ENCODE results near the gene CLIC3. TPM values are rescaled to one million over a fixed set of nuclear protein-coding genes. Genes with fewer than 3 reads are reported as not detected.

Gene CLIC3
- total RNA-seq, 2 experiments from 2014 or later: 2.1 to 2.8 TPM

GRCh38 chr9:136965771-136966484 is 30.4 kb downstream of the CLIC3 start:
- ATAC-seq (ENCODE audit: poor library complexity) (peak; percentile 59), DNase-seq (peak in 4 of 14 experiments; percentile 34 to 84 (median 72))
- Histone ChIP-seq H3K36me3 (ENCODE audit: insufficient read depth, low read length) (no peaks in the 10 kb centered on the region), H3K9me3 (ENCODE audit: control insufficient read depth in 1 of 2, insufficient read depth in 1 of 2, low read length in 2 of 2) (no peaks in the 10 kb centered on the region), H3K4me1 (ENCODE audit: insufficient read depth, low read length) (peaks cover 62% of the 10 kb centered on the region), H3K27ac (ENCODE audit: low read depth in 1 of 2, low read length in 2 of 2) (peak overlapping the region in 1 of 2 donors; percentile 45), H3K4me3 (ENCODE audit: low read length) (peak overlapping the region; percentile 25), H3K27me3 (ENCODE audit: control insufficient read depth in 1 of 2, insufficient read depth in 2 of 2, low read length in 2 of 2) (no peaks in the 10 kb centered on the region)
- Mint-ChIP-seq H3K4me3 (peak overlapping the region; percentile 57), H3K27me3 (no peaks in the 10 kb centered on the region), H3K36me3 (ENCODE audit: low read depth) (no peaks in the 10 kb centered on the region), H3K9me3 (no peaks in the 10 kb centered on the region), H3K27ac (peak overlapping the region; percentile 52), H3K4me1 (ENCODE audit: low read depth) (peaks cover 21% of the 10 kb centered on the region)
- intact Hi-C loops (cut with DNase I, micrococcal nuclease): no loop called here
- ChIA-PET CTCF (interaction anchor here (1.3 kb wide), 1 partner anchor 123 kb away, joined by 4 read pairs; the partner anchor contains the start of gene AJM1), POLR2A (interaction anchor here (1.3 kb wide), 1 partner anchor 26 kb away, joined by 3 read pairs; the partner anchor contains the start of gene PAXX)
- TF ChIP-seq, protein P1, sequence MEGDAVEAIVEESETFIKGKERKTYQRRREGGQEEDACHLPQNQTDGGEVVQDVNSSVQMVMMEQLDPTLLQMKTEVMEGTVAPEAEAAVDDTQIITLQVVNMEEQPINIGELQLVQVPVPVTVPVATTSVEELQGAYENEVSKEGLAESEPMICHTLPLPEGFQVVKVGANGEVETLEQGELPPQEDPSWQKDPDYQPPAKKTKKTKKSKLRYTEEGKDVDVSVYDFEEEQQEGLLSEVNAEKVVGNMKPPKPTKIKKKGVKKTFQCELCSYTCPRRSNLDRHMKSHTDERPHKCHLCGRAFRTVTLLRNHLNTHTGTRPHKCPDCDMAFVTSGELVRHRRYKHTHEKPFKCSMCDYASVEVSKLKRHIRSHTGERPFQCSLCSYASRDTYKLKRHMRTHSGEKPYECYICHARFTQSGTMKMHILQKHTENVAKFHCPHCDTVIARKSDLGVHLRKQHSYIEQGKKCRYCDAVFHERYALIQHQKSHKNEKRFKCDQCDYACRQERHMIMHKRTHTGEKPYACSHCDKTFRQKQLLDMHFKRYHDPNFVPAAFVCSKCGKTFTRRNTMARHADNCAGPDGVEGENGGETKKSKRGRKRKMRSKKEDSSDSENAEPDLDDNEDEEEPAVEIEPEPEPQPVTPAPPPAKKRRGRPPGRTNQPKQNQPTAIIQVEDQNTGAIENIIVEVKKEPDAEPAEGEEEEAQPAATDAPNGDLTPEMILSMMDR (IDR thresholded peaks at IDR 0.05): no peak

- no peaks in the 10 kb centered on the region for H3K27me3 Mint-ChIP-seq
- no peak for ATAC-seq (ENCODE audit: poor library complexity)
- no peak overlapping the region for H3K4me3 Mint-ChIP-seq
- H3K9me3 Mint-ChIP-seq: no peaks in the 10 kb centered on the region
- no peaks in the 10 kb centered on the region for H3K36me3 Mint-ChIP-seq (ENCODE audit: low read depth)
- peaks cover 28% of the 10 kb centered on the region for H3K4me1 Mint-ChIP-seq (ENCODE audit: low read depth)
- POLR2A ChIA-PET: interaction anchor here (1.3 kb wide), 1 partner anchor 27 kb away, joined by 3 read pairs; the partner anchor contains the start of gene PAXX
- H3K4me3 ChIP-seq (ENCODE audit: low read length): no peak overlapping the region
- no peaks in the 10 kb centered on the region for H3K27me3 ChIP-seq (ENCODE audit: control insufficient read depth in 1 of 2, insufficient read depth in 2 of 2, low read length in 2 of 2)
- no peaks in the 10 kb centered on the region for H3K36me3 ChIP-seq (ENCODE audit: insufficient read depth, low read length)
- intact Hi-C loops (cut with DNase I, micrococcal nuclease): no loop called here
- peaks cover 67% of the 10 kb centered on the region for H3K4me1 ChIP-seq (ENCODE audit: insufficient read depth, low read length)
- TF ChIP-seq, protein P1 (IDR thresholded peaks at IDR 0.05): no peak
- CTCF ChIA-PET: no interaction called here
- H3K27ac ChIP-seq (ENCODE audit: low read depth in 1 of 2, low read length in 2 of 2): no peak overlapping the region
- no peaks in the 10 kb centered on the region for H3K9me3 ChIP-seq (ENCODE audit: control insufficient read depth in 1 of 2, insufficient read depth in 1 of 2, low read length in 2 of 2)
- no peak overlapping the region for H3K27ac Mint-ChIP-seq
- DNase-seq: no peak
These were observed 31.4 kb downstream of the CLIC3 start for GRCh38 chr9:136964833-136965422.

DNA sequence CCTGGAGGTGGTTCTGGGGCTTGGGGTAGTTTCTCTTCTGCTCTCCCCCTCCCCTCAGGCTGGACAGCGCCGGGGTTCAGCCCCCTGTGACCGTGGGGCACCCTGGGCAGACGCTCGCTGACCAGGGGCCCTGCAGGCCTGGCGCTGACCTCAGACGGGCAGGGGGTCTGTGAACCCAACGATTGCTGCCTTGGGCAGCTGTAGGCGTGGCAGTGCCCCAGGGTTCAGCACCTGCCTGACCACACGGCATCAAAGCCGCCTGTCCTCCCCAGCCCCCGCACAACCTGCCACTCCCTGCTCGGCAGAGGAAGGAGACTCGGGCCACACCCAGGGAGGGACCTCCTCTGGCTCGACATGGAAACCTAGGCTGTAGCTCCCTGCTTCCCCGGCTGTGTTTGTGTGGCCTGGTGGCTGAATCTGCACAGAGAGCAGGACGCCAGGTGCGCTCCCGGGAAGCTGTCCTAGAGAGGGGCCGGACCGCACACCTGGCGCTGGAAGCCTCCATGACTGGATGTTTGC is 32.1 kb downstream of the CLIC3 start:
- peaks cover 29% of the 10 kb centered on the region for H3K4me1 Mint-ChIP-seq (ENCODE audit: low read depth)
- peaks cover 74% of the 10 kb centered on the region for H3K4me1 ChIP-seq (ENCODE audit: insufficient read depth, low read length)
- H3K27me3 ChIP-seq (ENCODE audit: control insufficient read depth in 1 of 2, insufficient read depth in 2 of 2, low read length in 2 of 2): no peaks in the 10 kb centered on the region
- ChIA-PET CTCF (no interaction called here), POLR2A (no interaction called here)
- H3K27ac ChIP-seq (ENCODE audit: low read depth in 1 of 2, low read length in 2 of 2): no peak overlapping the region
- no peaks in the 10 kb centered on the region for H3K36me3 ChIP-seq (ENCODE audit: insufficient read depth, low read length)
- H3K36me3 Mint-ChIP-seq (ENCODE audit: low read depth): no peaks in the 10 kb centered on the region
- no peak overlapping the region for H3K4me3 ChIP-seq (ENCODE audit: low read length)
- TF ChIP-seq, protein P1 (IDR thresholded peaks at IDR 0.05): no peak
- no peak overlapping the region for H3K4me3 Mint-ChIP-seq
- H3K27ac Mint-ChIP-seq: no peak overlapping the region
- H3K27me3 Mint-ChIP-seq: no peaks in the 10 kb centered on the region
- intact Hi-C loops (cut with DNase I, micrococcal nuclease): no loop called here
- no peak for DNase-seq
- no peak for ATAC-seq (ENCODE audit: poor library complexity)
- H3K9me3 Mint-ChIP-seq: no peaks in the 10 kb centered on the region
- no peaks in the 10 kb centered on the region for H3K9me3 ChIP-seq (ENCODE audit: control insufficient read depth in 1 of 2, insufficient read depth in 1 of 2, low read length in 2 of 2)

All from CD4-positive, alpha-beta T cell (primary cell).